SK-N-SH (cell line): ENCODE results near the gene CDPF1. TPM values are rescaled to one million over a fixed set of nuclear protein-coding genes. Genes with fewer than 3 reads are reported as not detected.
A peak's percentile ranks its signal among the peaks of the same experiment; 100 is the strongest.

Source experiments
- CTCF ChIA-PET: fragments of 300-600, 350-600 bp; formaldehyde crosslinking; extraction: SDS; loops from one replicate; lab custom pipeline; 2021; lab: Yijun Ruan, JAX
- POLR2A ChIA-PET: fragments of 350-600 bp; sonication (Branson Sonifier 250); formaldehyde crosslinking; extraction: SDS; loops from one replicate; lab custom pipeline; 2020; ENCODE audit warnings: antibody characterized with exemption, inconsistent platforms; lab: Yijun Ruan, JAX
- DNase-seq: peaks from one replicate; pipeline ENCODE4 v3.0.0; 2012
- H2AFZ ChIP-seq: fragments of 200-600 bp; sonication (generic); 2 replicates; pipeline ENCODE4 v1.8.1; 2016; ENCODE audit warnings: antibody characterized with exemption, mild to moderate bottlenecking, low read depth
- H3F3A ChIP-seq: fragments of 200-600 bp; sonication (generic); replicated peaks from 2 replicates; pipeline ENCODE3; 2016; ENCODE audit warnings: antibody characterized with exemption, mild to moderate bottlenecking; ENCODE audit not compliant: insufficient read depth
- H3K27ac ChIP-seq, 2 experiments: fragments of 200-500 bp in 1 of 2; fragments of 200-600 bp in 1 of 2; sonication (Bioruptor generic) in 1 of 2; sonication (generic), shearing (Covaris generic) in 1 of 2; 2 replicates each; pipeline versions ENCODE4 v1.5.1 to v1.6.1; 2014 to 2016; ENCODE audit warnings: low read depth in 2 of 2, inconsistent platforms in 1 of 2, low read length in 1 of 2, mild to moderate bottlenecking in 1 of 2, mixed read lengths in 1 of 2
- H3K27me3 ChIP-seq: fragments of 200-600 bp; sonication (generic), shearing (Covaris generic); 2 replicates; pipeline ENCODE4 v1.6.1; 2016; ENCODE audit warnings: mixed run types; ENCODE audit not compliant: insufficient read depth
- H3K36me3 ChIP-seq, 2 experiments: fragments of 200-500 bp in 1 of 2; fragments of 200-600 bp in 1 of 2; sonication (Bioruptor generic) in 1 of 2; sonication (generic) in 1 of 2; replicated peaks in 1 of 2; 2 replicates each; pipeline versions ENCODE3 to v1.5.1; 2014 to 2016; ENCODE audit warnings: low read length in 1 of 2, mild to moderate bottlenecking in 1 of 2; ENCODE audit not compliant: insufficient read depth in 2 of 2, control insufficient read depth in 1 of 2
- H3K4me1 ChIP-seq, 2 experiments: fragments of 200-500 bp in 1 of 2; fragments of 200-600 bp in 1 of 2; sonication (Bioruptor generic) in 1 of 2; sonication (generic), shearing (Covaris generic) in 1 of 2; 2 replicates each; pipeline versions ENCODE4 v1.5.1 to v1.6.1; 2014 to 2016; ENCODE audit warnings: low read depth in 1 of 2, low read length in 1 of 2, mixed run types in 1 of 2; ENCODE audit not compliant: insufficient read depth in 2 of 2, control insufficient read depth in 1 of 2
- H3K4me2 ChIP-seq: fragments of 200-600 bp; sonication (generic), shearing (Covaris generic); 2 replicates; pipeline ENCODE4 v1.6.1; 2017; ENCODE audit warnings: mixed run types
- H3K4me3 ChIP-seq, 2 experiments: fragments of 200-500 bp in 1 of 2; fragments of 200-600 bp in 1 of 2; sonication (Bioruptor generic) in 1 of 2; sonication (generic), shearing (Covaris generic) in 1 of 2; 2 replicates each; pipeline versions ENCODE4 v1.5.1 to v1.8.1; 2014 to 2016; ENCODE audit warnings: low read depth in 2 of 2, inconsistent platforms in 1 of 2, low read length in 1 of 2, mild to moderate bottlenecking in 1 of 2, mixed read lengths in 1 of 2, moderate library complexity in 1 of 2
- H3K79me2 ChIP-seq: fragments of 200-600 bp; sonication (generic); 2 replicates; pipeline ENCODE4 v1.8.1; 2017; ENCODE audit warnings: mild to moderate bottlenecking; ENCODE audit not compliant: insufficient read depth
- H3K9ac ChIP-seq: fragments of 200-600 bp; sonication (generic); 2 replicates; pipeline ENCODE4 v1.6.1; 2017; ENCODE audit warnings: mixed run types
- H3K9me2 ChIP-seq: fragments of 200-600 bp; sonication (generic); 2 replicates; pipeline ENCODE4 v1.6.1; 2017; ENCODE audit warnings: mixed run types
- H3K9me3 ChIP-seq: fragments of 200-600 bp; sonication (generic); 2 replicates; pipeline ENCODE4 v1.6.1; 2017; ENCODE audit warnings: mixed run types, mild to moderate bottlenecking, moderate library complexity
- H4K20me1 ChIP-seq: fragments of 200-600 bp; sonication (generic); 2 replicates; pipeline ENCODE4 v1.6.1; 2017; ENCODE audit warnings: mild to moderate bottlenecking, mixed run types; ENCODE audit not compliant: insufficient read depth
- CHD2 ChIP-seq: fragments of 150-350 bp; IDR thresholded peaks from 2 replicates; pipeline ENCODE4 v1.6.1; 2018; ENCODE audit warnings: low read length; ENCODE audit not compliant: partially characterized antibody
- EP300 ChIP-seq, 2 experiments: IDR thresholded peaks; 2 replicates each; pipeline versions ENCODE4 v1.4.0 to v1.6.1; 2012; ENCODE audit warnings: borderline replicate concordance in 1 of 2, low read depth in 1 of 2, low read length in 1 of 2
- FOXJ3 ChIP-seq: sonication (generic); formaldehyde crosslinking; IDR thresholded peaks from 2 replicates; pipeline ENCODE4 v1.5.1; 2020; ENCODE audit warnings: mild to moderate bottlenecking, missing genetic modification reagents
- GATA2 ChIP-seq: sonication (generic); formaldehyde crosslinking; IDR thresholded peaks from 2 replicates; pipeline ENCODE4 v1.5.0; 2020; ENCODE audit warnings: mild to moderate bottlenecking, missing genetic modification reagents
- MEF2A ChIP-seq: IDR thresholded peaks from 2 replicates; pipeline ENCODE4 v1.4.0; 2012; ENCODE audit warnings: low read depth, borderline replicate concordance
- MXI1 ChIP-seq: IDR thresholded peaks from 2 replicates; pipeline ENCODE4 v1.6.1; 2012; ENCODE audit warnings: mild to moderate bottlenecking, low read depth, low read length, improper control_type of control experiment
- POLR2AphosphoS5 ChIP-seq: IDR thresholded peaks from 2 replicates; pipeline ENCODE4 v1.6.1; 2012; ENCODE audit warnings: low read depth, low read length
- RAD21 ChIP-seq: IDR thresholded peaks from 2 replicates; pipeline ENCODE4 v1.6.1; 2012; ENCODE audit warnings: mild to moderate bottlenecking, low read length
- RCOR1 ChIP-seq: fragments of 150-350 bp; IDR thresholded peaks from 2 replicates; pipeline ENCODE4 v1.6.1; 2017; ENCODE audit warnings: antibody characterized with exemption, low read length
- RXRA ChIP-seq: IDR thresholded peaks from 2 replicates; pipeline ENCODE4 v1.4.0; 2012; ENCODE audit warnings: low read depth, mild to moderate bottlenecking, borderline replicate concordance
- SIN3A ChIP-seq: IDR thresholded peaks from 2 replicates; pipeline ENCODE4 v1.6.1; 2012; ENCODE audit warnings: low read depth, mild to moderate bottlenecking, low read length, moderate library complexity, borderline replicate concordance
- SMC3 ChIP-seq: IDR thresholded peaks from 2 replicates; pipeline ENCODE4 v1.6.1; 2012; ENCODE audit warnings: low read depth, low read length, improper control_type of control experiment
- TCF12 ChIP-seq: IDR thresholded peaks from 2 replicates; pipeline ENCODE4 v1.4.0; 2012
- WGBS: methylation state at CpG from one replicate; pipeline ENCODE4 v1.1.6; 2017; ENCODE audit warnings: low lambda C conversion rate; 5-methylcytosine and 5-hydroxymethylcytosine counted together
- polyA plus RNA-seq, 3 experiments: library from polyadenylated mRNA; depleted of rRNA; stranded (reverse); fragments of >200 nt; gene quantifications; 2 replicates each; pipeline ENCODE4 v1.2.3, GENCODE V29; 2012
- TF ChIP-seq, protein P1 (sequence below): fragments of 150-350 bp; IDR thresholded peaks from 2 replicates; pipeline ENCODE4 v1.6.1; 2017; ENCODE audit warnings: antibody characterized with exemption, low read length, low read depth, borderline replicate concordance
- TF ChIP-seq, protein P2 (sequence below): IDR thresholded peaks from 2 replicates; pipeline ENCODE4 v1.4.0; 2012; ENCODE audit warnings: low read depth, borderline replicate concordance

The CDPF1 gene
- polyA plus RNA-seq, 1 of the 3 experiments (the other 2 are of a cell fraction), result 25.3 TPM

DNA sequence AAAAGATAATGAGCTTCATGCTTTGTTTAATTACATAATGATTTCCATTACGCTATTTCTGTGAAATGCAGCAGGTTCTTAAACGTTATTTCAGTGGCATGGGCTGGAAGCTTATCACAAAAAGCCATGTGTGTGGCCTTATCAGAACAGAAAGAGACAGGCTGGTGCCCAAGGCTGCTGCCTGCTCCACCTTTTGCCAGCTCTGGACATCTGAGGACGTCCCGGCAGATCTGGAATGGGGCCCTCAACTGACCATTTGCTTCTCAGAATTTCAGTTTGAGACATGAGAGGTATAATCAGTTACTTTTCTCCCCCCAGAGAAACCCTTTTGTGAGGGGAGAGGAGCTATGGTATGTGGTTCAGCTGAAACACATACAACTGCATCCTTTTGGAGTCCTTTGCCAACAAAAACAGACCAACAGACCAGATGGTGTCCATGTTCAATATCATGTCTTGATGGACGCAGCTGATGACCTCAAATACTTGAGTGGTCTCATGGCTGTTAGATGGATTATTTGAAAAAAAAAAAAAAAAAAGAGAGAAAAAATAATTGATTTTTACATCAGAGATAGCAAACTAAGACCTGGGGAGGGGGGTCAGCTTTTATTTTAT, 8.6 kb downstream of the CDPF1 start:
- Histone ChIP-seq H2AFZ (no peak overlapping the region), H3K4me3 (no peak overlapping the region), H3K9ac (no peak overlapping the region), H4K20me1 (no peaks in the 10 kb centered on the region), H3K79me2 (peaks cover 1% of the 10 kb centered on the region; the same call in 1 of the 2 replicates), H3K9me2 (no peaks in the 10 kb centered on the region), H3K36me3 (peaks cover 0 to 22% of the 10 kb centered on the region in 2 experiments), H3K27me3 (no peaks in the 10 kb centered on the region), H3K4me2 (no peak overlapping the region), H3K27ac (peak overlapping the region in 1 of 2 experiments; percentile 99; a peak in 2 of 4 replicates), H3K4me1 (peaks cover 0 to 84% of the 10 kb centered on the region in 2 experiments; a peak in 2 of 4 replicates), H3K9me3 (no peaks in the 10 kb centered on the region), H3F3A (no peaks in the 10 kb centered on the region)
- POLR2A ChIA-PET, result interaction anchor here (0.6 to 2.0 kb wide), 7 partner anchors 9 to 234 kb away, joined by 3 to 9 read pairs (median 3); partner anchors contain the start of genes CDPF1 and TTC38
- 54% methylated on average over 5 of the region's 5 CpGs for WGBS
- DNase-seq, result peak; percentile 85
- CTCF ChIA-PET, result interaction anchor here (0.5 to 3.9 kb wide), 9 partner anchors 8 to 650 kb away, joined by 3 to 15 read pairs (median 4); partner anchors contain the start of gene CDPF1
- TF ChIP-seq RXRA, result no peak
- no peak for TF ChIP-seq MEF2A
- TF ChIP-seq MXI1, result peak; percentile 84; the same call in 1 of the 2 replicates
- peak; percentile 20; the same call in 1 of the 2 replicates for TF ChIP-seq RAD21
- peak in 1 of 2 experiments; percentile 93; a peak in 2 of 4 replicates for TF ChIP-seq EP300 (IDR thresholded peaks at IDR 0.05; ENCODE audit: borderline replicate concordance in 1 of 2, low read depth in 1 of 2, low read length in 1 of 2)
- TF ChIP-seq TCF12, result peak; percentile 64
- TF ChIP-seq GATA2, result peak; percentile 97
- TF ChIP-seq POLR2AphosphoS5, result peak; percentile 36; the same call in 1 of the 2 replicates
- peak; percentile 93 for TF ChIP-seq RCOR1
- no peak; the same call in 1 of the 2 replicates for TF ChIP-seq SMC3
- 0 out of 2 replicates have a peak, but pooled peaks have one; percentile 76 for TF ChIP-seq FOXJ3
- TF ChIP-seq, protein P1, sequence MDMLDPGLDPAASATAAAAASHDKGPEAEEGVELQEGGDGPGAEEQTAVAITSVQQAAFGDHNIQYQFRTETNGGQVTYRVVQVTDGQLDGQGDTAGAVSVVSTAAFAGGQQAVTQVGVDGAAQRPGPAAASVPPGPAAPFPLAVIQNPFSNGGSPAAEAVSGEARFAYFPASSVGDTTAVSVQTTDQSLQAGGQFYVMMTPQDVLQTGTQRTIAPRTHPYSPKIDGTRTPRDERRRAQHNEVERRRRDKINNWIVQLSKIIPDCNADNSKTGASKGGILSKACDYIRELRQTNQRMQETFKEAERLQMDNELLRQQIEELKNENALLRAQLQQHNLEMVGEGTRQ, result no peak
- TF ChIP-seq CHD2, result peak; percentile 63

DNA sequence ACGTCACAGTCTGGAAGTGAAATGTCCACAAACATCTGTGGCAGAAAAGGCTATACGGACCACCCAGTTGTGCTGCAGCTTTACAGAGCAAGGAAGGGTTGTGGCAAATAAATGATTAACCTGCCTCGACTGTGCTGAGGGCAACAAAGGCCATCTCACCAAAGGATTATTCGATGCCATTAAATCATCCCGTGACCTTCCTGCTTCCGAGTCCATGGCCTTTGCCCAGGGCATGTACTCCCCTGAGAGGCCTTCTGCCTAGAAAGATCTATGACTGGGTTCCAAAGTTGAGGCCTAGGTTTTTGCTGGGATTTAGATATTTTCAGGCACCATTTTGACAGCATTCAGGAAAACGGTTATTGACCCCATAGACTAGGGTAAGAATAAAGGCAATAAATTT, 9.2 kb downstream of the CDPF1 start:
- Histone ChIP-seq H4K20me1 (no peaks in the 10 kb centered on the region), H3K36me3 (peaks cover 0 to 24% of the 10 kb centered on the region in 2 experiments), H3K4me2 (no peak overlapping the region), H2AFZ (no peak overlapping the region), H3K9me3 (no peaks in the 10 kb centered on the region), H3K27me3 (no peaks in the 10 kb centered on the region), H3K79me2 (no peaks in the 10 kb centered on the region), H3K9me2 (no peaks in the 10 kb centered on the region), H3K4me3 (no peak overlapping the region), H3K4me1 (peaks cover 0 to 78% of the 10 kb centered on the region in 2 experiments; a peak in 2 of 4 replicates), H3F3A (no peaks in the 10 kb centered on the region), H3K27ac (peak overlapping the region in 1 of 2 experiments; percentile 99; a peak in 2 of 4 replicates), H3K9ac (no peak overlapping the region)
- TF ChIP-seq, protein P2, sequence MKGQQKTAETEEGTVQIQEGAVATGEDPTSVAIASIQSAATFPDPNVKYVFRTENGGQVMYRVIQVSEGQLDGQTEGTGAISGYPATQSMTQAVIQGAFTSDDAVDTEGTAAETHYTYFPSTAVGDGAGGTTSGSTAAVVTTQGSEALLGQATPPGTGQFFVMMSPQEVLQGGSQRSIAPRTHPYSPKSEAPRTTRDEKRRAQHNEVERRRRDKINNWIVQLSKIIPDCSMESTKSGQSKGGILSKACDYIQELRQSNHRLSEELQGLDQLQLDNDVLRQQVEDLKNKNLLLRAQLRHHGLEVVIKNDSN, result no peak
- no peak for TF ChIP-seq TCF12
- TF ChIP-seq SIN3A, result no peak
- ChIA-PET POLR2A (interaction anchor here (0.9 to 2.0 kb wide), 4 partner anchors 9 to 233 kb away, joined by 3 to 9 read pairs (median 5); partner anchors contain the start of genes CDPF1 and TTC38), CTCF (interaction anchor here (0.5 to 3.9 kb wide), 8 partner anchors 9 to 651 kb away, joined by 3 to 15 read pairs (median 4); partner anchors contain the start of gene CDPF1)
- DNase-seq, result peak; percentile 47
- WGBS, result 97% methylated on average over 4 of the region's 7 CpGs
